ENCODE data around the gene STK32C.
"Not testable (repeated sequence)": the region's sequence is repeated elsewhere in the genome, so short reads cannot be mapped to it uniquely, and the experiment has no call there.

Gene STK32C

GRCh38 chr10:132337854-132338253 lies 30.1 kb upstream of the STK32C start:
- not testable (repeated sequence) for DNase-seq

GRCh38 chr10:132336919-132337407 lies 29.2 kb upstream of the STK32C start:
- no peak for DNase-seq

GRCh38 chr10:132336064-132336746 lies 28.5 kb upstream of the STK32C start:
- no peak for DNase-seq

- no peak for DNase-seq
These were observed 27.7 kb upstream of the STK32C start for GRCh38 chr10:132335189-132336063.

- DNase-seq: no peak
These were observed 27.0 kb upstream of the STK32C start for GRCh38 chr10:132334631-132335188.

- DNase-seq: no peak
These were observed 25.6 kb upstream of the STK32C start for GRCh38 chr10:132333386-132333785.

- no peak for DNase-seq
These were observed 24.6 kb upstream of the STK32C start for GRCh38 chr10:132332433-132332754.

- DNase-seq: peak; percentile 100
These were observed 24.1 kb upstream of the STK32C start, which contains the start of gene LRRC27 for GRCh38 chr10:132331601-132332432. Gene LRRC27 (plus strand): TSS chr10:132332193. CDS start chr10:132333525, 1,332 bp downstream.

GRCh38 chr10:132330486-132330833 lies 22.7 kb upstream of the STK32C start:
- no peak for DNase-seq

GRCh38 chr10:132329565-132330485 lies 22.1 kb upstream of the STK32C start:
- DNase-seq: no peak

- no peak for DNase-seq
These were observed 21.0 kb upstream of the STK32C start for GRCh38 chr10:132328738-132329137.

- no peak for DNase-seq
These were observed 20.4 kb upstream of the STK32C start for GRCh38 chr10:132328106-132328505.

GRCh38 chr10:132326925-132327324 lies 19.2 kb upstream of the STK32C start:
- DNase-seq: no peak

GRCh38 chr10:132326344-132326889 lies 18.7 kb upstream of the STK32C start:
- no peak for DNase-seq

- DNase-seq: no peak
These were observed 16.4 kb upstream of the STK32C start for GRCh38 chr10:132324186-132324585.

GRCh38 chr10:132322586-132323048 lies 14.9 kb upstream of the STK32C start:
- DNase-seq: no peak

GRCh38 chr10:132321726-132322125 lies 14.0 kb upstream of the STK32C start:
- DNase-seq: no peak

- DNase-seq: no peak
These were observed 13.1 kb upstream of the STK32C start for GRCh38 chr10:132320654-132321469.

GRCh38 chr10:132319853-132320653 lies 12.3 kb upstream of the STK32C start:
- no peak for DNase-seq
